Heart left ventricle (tissue), 13 donors: ENCODE results near the gene TMEM163.

Source experiments
- CTCF ChIP-seq, 12 donors: fragments of 200-600 bp; sonication (generic) in 4 of 12; IDR thresholded peaks; one replicate each; pipeline versions ENCODE4 v1.5.0 to v1.8.0; 2018 to 2022; ENCODE audit warnings: antibody characterized with exemption in 12 of 12, mild to moderate bottlenecking in 5 of 12
- POLR2A ChIP-seq, 2 donors: fragments of 450-650 bp; IDR thresholded peaks; one replicate each; pipeline ENCODE4 v1.6.1; 2017; ENCODE audit warnings: antibody characterized with exemption in 2 of 2, mild to moderate bottlenecking in 2 of 2, moderate library complexity in 2 of 2
- donor health status: ischemic (EF 13 %, LVEDD 7.1; RV severe dilation, severe dysfunction).
- donor health status: DM: no; HTN: yes; CAD: no.
- donor health status: DM: no; HTN: no; CAD: no.
- donor health status: ischemic (EF 25% LVEDD 6.9; RV normal size, moderate dysfunction).
- donor health status: ischemic (EF 25% LVEDD 5.7; RV mildly dilated, moderate dysfunction).
- donor health status: ischemic (EF 35%, LVEDD 5.7; RV mildly dilated, moderate dysfunction).
- donor health status: nonischemic (EF 11% LVEDD 7.7; RV severe dilation, severe dysfunction).
- donor health status: DM: yes; HTN: yes; CAD: no.
- donor health status: PGD.
- donor health status: ischemic (EF 29% LVEDD 5.4; RV normal size, mild dysfunction).
- donor health status: nonischemic (EF 23%, LVEDD 6.1; RV moderate dilation, normal function).

GRCh38 chr2:134692499-134692898 lies 26.3 kb downstream of the TMEM163 start:
- TF ChIP-seq CTCF (IDR thresholded peaks at IDR 0.05) (no peak), POLR2A (IDR thresholded peaks at IDR 0.05) (no peak)
